Neural cell (in vitro differentiated cells): ENCODE data around the gene OR1F1. TPM values are rescaled to one million over a fixed set of nuclear protein-coding genes. Genes with fewer than 3 reads are reported as not detected.

ENCODE experiments used
- H2AFZ ChIP-seq: fragments of 200-600, 300-800 bp; sonication (generic), shearing (Covaris generic); 2 replicates; pipeline ENCODE4 v1.6.0; 2014; ENCODE audit warnings: low read depth, mild to moderate bottlenecking, antibody characterized with exemption, low read length, moderate library complexity
- H3F3A ChIP-seq: fragments of 200-600 bp; shearing (Covaris generic); 2 replicates; pipeline ENCODE4 v1.6.1; 2016; ENCODE audit warnings: mild to moderate bottlenecking, moderate library complexity, mixed read lengths, antibody characterized with exemption, low read length; ENCODE audit not compliant: insufficient read depth, poor library complexity, severe bottlenecking
- H3K27ac ChIP-seq: fragments of 200-600, 300-800 bp; sonication (generic), shearing (Covaris generic); 2 replicates; pipeline ENCODE4 v1.5.1; 2014; ENCODE audit warnings: mild to moderate bottlenecking, low read length, moderate library complexity
- H3K27me3 ChIP-seq: fragments of 300-800, 200-600 bp; sonication (generic), shearing (Covaris generic); 2 replicates; pipeline ENCODE4 v1.6.0; 2014; ENCODE audit warnings: mild to moderate bottlenecking, low read depth, low read length, moderate library complexity; ENCODE audit not compliant: insufficient read depth
- H3K36me3 ChIP-seq: fragments of 300-800, 200-600 bp; sonication (generic), shearing (Covaris generic); 2 replicates; pipeline ENCODE4 v1.5.1; 2014; ENCODE audit warnings: mild to moderate bottlenecking, antibody characterized with exemption, low read length, moderate library complexity; ENCODE audit not compliant: insufficient read depth
- H3K4me2 ChIP-seq: fragments of 300-800, 200-600 bp; sonication (generic), shearing (Covaris generic); 2 replicates; pipeline ENCODE4 v1.6.0; 2014; ENCODE audit warnings: mild to moderate bottlenecking, low read length
- H3K4me3 ChIP-seq: fragments of 300-800, 200-600 bp; sonication (generic), shearing (Covaris generic); 2 replicates; pipeline ENCODE4 v1.5.1; 2014; ENCODE audit warnings: mild to moderate bottlenecking, low read length, moderate library complexity
- H3K79me2 ChIP-seq: fragments of 200-600 bp; shearing (Covaris generic); replicated peaks from 2 replicates; pipeline ENCODE4 v1.6.0; 2014; ENCODE audit warnings: mild to moderate bottlenecking, low read length, moderate library complexity; ENCODE audit not compliant: insufficient read depth
- H3K9ac ChIP-seq: fragments of 300-800, 200-600 bp; sonication (generic), shearing (Covaris generic); 2 replicates; pipeline ENCODE4 v1.6.1; 2016; ENCODE audit warnings: mild to moderate bottlenecking, low read length, mixed read lengths
- H3K9me2 ChIP-seq: fragments of 200-600 bp; shearing (Covaris generic); 2 replicates; pipeline ENCODE4 v1.6.1; 2016; ENCODE audit warnings: mild to moderate bottlenecking, low read length, mixed read lengths; ENCODE audit not compliant: insufficient read depth
- H3K9me3 ChIP-seq: fragments of 200-600, 300-800 bp; sonication (generic), shearing (Covaris generic); 2 replicates; pipeline ENCODE4 v1.6.1; 2016; ENCODE audit warnings: mild to moderate bottlenecking, mixed run types, low read length, moderate library complexity, mixed read lengths
- H4K20me1 ChIP-seq: fragments of 200-600 bp; shearing (Covaris generic); 2 replicates; pipeline ENCODE4 v1.6.1; 2016; ENCODE audit warnings: mild to moderate bottlenecking, mixed run types; ENCODE audit not compliant: insufficient read depth
- CTCF ChIP-seq: fragments of 450-650 bp; IDR thresholded peaks from 2 replicates; pipeline ENCODE4 v1.5.1; 2014; ENCODE audit warnings: antibody characterized with exemption, mild to moderate bottlenecking, moderate library complexity; ENCODE audit not compliant: poor library complexity, severe bottlenecking
- EP300 ChIP-seq: fragments of 450-650 bp; conservative IDR thresholded peaks from 2 replicates; pipeline ENCODE4 v1.6.1; 2014; ENCODE audit warnings: antibody characterized with exemption, mild to moderate bottlenecking, moderate library complexity; ENCODE audit not compliant: poor library complexity, severe bottlenecking
- EZH2 ChIP-seq: fragments of 200-600, 300-800 bp; shearing (Covaris generic), sonication (generic); IDR thresholded peaks from 2 replicates; pipeline ENCODE4 v1.6.1; 2014; ENCODE audit warnings: antibody characterized with exemption, low read length, borderline replicate concordance, mild to moderate bottlenecking; ENCODE audit not compliant: insufficient read depth, poor library complexity, severe bottlenecking
- MXI1 ChIP-seq: fragments of 450-650 bp; conservative IDR thresholded peaks from 2 replicates; pipeline ENCODE4 v1.6.1; 2014; ENCODE audit warnings: antibody characterized with exemption, mild to moderate bottlenecking; ENCODE audit not compliant: poor library complexity, severe bottlenecking
- POLR2AphosphoS5 ChIP-seq: IDR thresholded peaks from 2 replicates; pipeline ENCODE4 v1.6.1; 2012
- RAD21 ChIP-seq: fragments of 450-650 bp; conservative IDR thresholded peaks from 2 replicates; pipeline ENCODE4 v1.6.1; 2014; ENCODE audit warnings: antibody characterized with exemption, mild to moderate bottlenecking, moderate library complexity
- REST ChIP-seq: IDR thresholded peaks from 2 replicates; pipeline ENCODE4 v1.6.1; 2012; ENCODE audit warnings: borderline replicate concordance
- SMC3 ChIP-seq: fragments of 450-650 bp; conservative IDR thresholded peaks from 2 replicates; pipeline ENCODE4 v1.6.1; 2014; ENCODE audit warnings: antibody characterized with exemption, mild to moderate bottlenecking, moderate library complexity; ENCODE audit not compliant: poor library complexity
- TAF1 ChIP-seq: IDR thresholded peaks from 2 replicates; pipeline ENCODE4 v1.6.1; 2012; ENCODE audit warnings: low read depth
- polyA plus RNA-seq: library from polyadenylated mRNA; depleted of rRNA; stranded (reverse); fragments of >200 nt; gene quantifications from 2 replicates; pipeline ENCODE4 v1.2.3, GENCODE V29; 2014

Gene OR1F1
- polyA plus RNA-seq, 1 donor from 2014 or later, result 2.5 TPM

GRCh38 chr16:3145660-3146059 lies 42.3 kb upstream of the OR1F1 start:
- Histone ChIP-seq H3K9me3 (no peaks in the 10 kb centered on the region), H3K4me3 (no peak overlapping the region), H3K9ac (no peak overlapping the region), H3F3A (no peaks in the 10 kb centered on the region), H4K20me1 (no peaks in the 10 kb centered on the region), H3K27me3 (no peaks in the 10 kb centered on the region), H3K36me3 (no peaks in the 10 kb centered on the region), H3K4me2 (no peak overlapping the region), H3K9me2 (no peaks in the 10 kb centered on the region), H2AFZ (no peak overlapping the region), H3K27ac (no peak overlapping the region), H3K79me2 (no peaks in the 10 kb centered on the region)
- no peak for TF ChIP-seq TAF1
- no peak for TF ChIP-seq EZH2
- no peak for TF ChIP-seq SMC3
- TF ChIP-seq REST, result no peak
- no peak for TF ChIP-seq EP300
- no peak for TF ChIP-seq POLR2AphosphoS5
- TF ChIP-seq RAD21, result no peak
- no peak for TF ChIP-seq CTCF
- no peak for TF ChIP-seq MXI1

GRCh38 chr16:3147046-3147756 lies 40.8 kb upstream of the OR1F1 start:
- Histone ChIP-seq H4K20me1 (no peaks in the 10 kb centered on the region), H3K36me3 (no peaks in the 10 kb centered on the region), H3K9me2 (no peaks in the 10 kb centered on the region), H3K4me2 (no peak overlapping the region), H3K4me3 (no peak overlapping the region), H3K9me3 (no peaks in the 10 kb centered on the region), H3F3A (peaks cover 4% of the 10 kb centered on the region), H3K79me2 (no peaks in the 10 kb centered on the region), H2AFZ (no peak overlapping the region), H3K27ac (no peak overlapping the region), H3K27me3 (no peaks in the 10 kb centered on the region), H3K9ac (no peak overlapping the region)
- no peak for TF ChIP-seq REST
- TF ChIP-seq RAD21, result no peak
- no peak for TF ChIP-seq SMC3
- no peak for TF ChIP-seq POLR2AphosphoS5
- no peak for TF ChIP-seq TAF1
- TF ChIP-seq EZH2, result no peak
- no peak for TF ChIP-seq EP300
